ENCODE measurements around the gene OR52E6.

DNA sequence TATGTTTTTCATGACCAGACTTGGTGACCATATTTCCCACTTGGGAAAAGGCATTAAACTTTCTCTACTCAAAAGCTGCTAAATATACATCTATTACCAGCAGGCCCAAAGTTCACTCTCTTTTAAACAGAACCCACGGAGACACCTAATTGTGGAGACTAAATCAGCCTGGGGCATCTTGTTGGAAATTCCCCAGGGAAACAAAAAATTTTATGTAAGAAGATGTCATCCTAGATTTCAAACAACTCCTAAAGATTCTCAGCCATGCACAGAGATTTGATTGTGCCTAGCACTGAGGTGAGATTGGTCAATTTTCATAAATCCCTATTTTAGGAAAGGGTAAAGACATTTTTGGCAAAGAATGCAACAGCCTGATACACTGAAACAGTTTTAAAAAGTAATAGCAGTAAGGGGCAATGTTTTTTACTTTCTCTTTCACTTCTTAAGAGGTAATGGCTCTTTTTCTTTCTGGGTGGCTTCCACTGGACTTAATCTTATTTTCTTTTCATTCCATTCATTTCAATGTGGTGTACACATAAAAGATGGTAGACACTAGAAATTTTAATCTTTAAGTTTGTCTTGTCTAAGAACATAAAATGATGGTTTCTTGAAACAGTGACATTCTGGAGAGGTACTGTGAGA is 23.3 kb downstream of the OR52E6 start:
- TF ChIP-seq, protein P1, sequence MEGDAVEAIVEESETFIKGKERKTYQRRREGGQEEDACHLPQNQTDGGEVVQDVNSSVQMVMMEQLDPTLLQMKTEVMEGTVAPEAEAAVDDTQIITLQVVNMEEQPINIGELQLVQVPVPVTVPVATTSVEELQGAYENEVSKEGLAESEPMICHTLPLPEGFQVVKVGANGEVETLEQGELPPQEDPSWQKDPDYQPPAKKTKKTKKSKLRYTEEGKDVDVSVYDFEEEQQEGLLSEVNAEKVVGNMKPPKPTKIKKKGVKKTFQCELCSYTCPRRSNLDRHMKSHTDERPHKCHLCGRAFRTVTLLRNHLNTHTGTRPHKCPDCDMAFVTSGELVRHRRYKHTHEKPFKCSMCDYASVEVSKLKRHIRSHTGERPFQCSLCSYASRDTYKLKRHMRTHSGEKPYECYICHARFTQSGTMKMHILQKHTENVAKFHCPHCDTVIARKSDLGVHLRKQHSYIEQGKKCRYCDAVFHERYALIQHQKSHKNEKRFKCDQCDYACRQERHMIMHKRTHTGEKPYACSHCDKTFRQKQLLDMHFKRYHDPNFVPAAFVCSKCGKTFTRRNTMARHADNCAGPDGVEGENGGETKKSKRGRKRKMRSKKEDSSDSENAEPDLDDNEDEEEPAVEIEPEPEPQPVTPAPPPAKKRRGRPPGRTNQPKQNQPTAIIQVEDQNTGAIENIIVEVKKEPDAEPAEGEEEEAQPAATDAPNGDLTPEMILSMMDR (IDR thresholded peaks at IDR 0.05; ENCODE audit: low read depth, low read length, missing input control): no peak
- TF ChIP-seq RXRA (IDR thresholded peaks at IDR 0.05) (no peak), YY1 (IDR thresholded peaks at IDR 0.05) (no peak), EGR1 (IDR thresholded peaks at IDR 0.05; ENCODE audit: low read depth in 2 of 2) (no peak), RAD21 (IDR thresholded peaks at IDR 0.05) (no peak), JUND (IDR thresholded peaks at IDR 0.05) (no peak), FOXA1 (IDR thresholded peaks at IDR 0.05) (no peak)
- TF ChIP-seq, protein P2, sequence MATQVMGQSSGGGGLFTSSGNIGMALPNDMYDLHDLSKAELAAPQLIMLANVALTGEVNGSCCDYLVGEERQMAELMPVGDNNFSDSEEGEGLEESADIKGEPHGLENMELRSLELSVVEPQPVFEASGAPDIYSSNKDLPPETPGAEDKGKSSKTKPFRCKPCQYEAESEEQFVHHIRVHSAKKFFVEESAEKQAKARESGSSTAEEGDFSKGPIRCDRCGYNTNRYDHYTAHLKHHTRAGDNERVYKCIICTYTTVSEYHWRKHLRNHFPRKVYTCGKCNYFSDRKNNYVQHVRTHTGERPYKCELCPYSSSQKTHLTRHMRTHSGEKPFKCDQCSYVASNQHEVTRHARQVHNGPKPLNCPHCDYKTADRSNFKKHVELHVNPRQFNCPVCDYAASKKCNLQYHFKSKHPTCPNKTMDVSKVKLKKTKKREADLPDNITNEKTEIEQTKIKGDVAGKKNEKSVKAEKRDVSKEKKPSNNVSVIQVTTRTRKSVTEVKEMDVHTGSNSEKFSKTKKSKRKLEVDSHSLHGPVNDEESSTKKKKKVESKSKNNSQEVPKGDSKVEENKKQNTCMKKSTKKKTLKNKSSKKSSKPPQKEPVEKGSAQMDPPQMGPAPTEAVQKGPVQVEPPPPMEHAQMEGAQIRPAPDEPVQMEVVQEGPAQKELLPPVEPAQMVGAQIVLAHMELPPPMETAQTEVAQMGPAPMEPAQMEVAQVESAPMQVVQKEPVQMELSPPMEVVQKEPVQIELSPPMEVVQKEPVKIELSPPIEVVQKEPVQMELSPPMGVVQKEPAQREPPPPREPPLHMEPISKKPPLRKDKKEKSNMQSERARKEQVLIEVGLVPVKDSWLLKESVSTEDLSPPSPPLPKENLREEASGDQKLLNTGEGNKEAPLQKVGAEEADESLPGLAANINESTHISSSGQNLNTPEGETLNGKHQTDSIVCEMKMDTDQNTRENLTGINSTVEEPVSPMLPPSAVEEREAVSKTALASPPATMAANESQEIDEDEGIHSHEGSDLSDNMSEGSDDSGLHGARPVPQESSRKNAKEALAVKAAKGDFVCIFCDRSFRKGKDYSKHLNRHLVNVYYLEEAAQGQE (IDR thresholded peaks at IDR 0.05): no peak
